EH (cell line): ENCODE results near the gene QRICH1.

Experiments
- DNase-seq: peaks from one replicate; pipeline ENCODE4 v3.0.0-alpha.2; 2015; ENCODE audit warnings: low read depth

Gene QRICH1

DNA sequence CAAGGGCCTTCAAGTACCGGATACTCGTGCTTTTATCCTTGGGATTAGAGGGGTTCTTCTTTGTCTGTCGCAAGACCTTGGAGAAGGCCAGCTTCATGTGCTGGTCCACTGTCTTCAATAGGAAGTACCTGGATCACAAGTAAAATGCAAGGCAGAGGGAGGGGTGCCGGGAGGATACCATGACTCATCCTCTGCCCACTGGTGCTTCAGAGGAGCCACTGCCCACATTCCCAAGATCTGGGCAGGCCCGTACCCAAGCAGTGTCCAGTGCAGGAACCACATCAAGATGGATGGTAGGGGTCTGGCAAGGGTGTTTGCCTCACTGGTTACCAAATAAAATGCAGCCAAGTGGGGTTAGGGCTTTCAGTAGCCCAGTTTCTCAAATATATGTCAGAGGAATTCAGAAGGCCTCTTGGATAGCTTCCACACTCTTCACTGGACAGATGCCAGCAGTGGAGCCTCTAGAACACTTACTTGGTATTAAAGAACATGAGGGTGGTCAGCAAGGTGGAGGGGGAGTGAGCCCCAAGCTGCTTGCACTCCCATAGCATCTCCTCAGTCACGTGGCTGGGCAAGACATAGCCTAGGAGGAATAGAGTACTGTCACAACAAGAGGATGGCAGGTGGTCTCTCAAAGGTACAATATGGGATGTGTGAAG is 61.1 kb downstream of the QRICH1 start:
- DNase-seq = peak; percentile 31

DNA sequence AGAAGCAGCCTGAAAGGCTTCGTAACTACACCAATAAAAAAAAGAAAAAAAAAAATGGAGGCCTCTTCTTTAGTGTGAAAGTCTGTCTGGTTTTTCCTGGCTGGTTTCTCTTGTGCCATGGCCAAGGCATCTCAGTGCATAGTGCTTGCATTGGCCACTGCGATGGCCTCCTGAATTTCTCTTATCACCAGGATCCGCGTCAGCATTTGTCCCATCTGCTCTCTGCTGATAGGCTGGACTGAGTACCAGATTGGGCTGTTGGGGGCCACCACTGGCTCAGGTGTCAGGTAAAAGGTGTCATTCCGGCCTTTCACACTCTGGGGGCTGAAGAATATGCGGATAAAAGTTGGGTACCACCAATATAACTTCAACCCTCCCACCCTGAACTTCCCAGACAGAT is 63.5 kb downstream of the QRICH1 start:
- DNase-seq = no peak

GRCh38 chr3:49029563-49029884 is 64.3 kb downstream of the QRICH1 start:
- DNase-seq = no peak

DNA sequence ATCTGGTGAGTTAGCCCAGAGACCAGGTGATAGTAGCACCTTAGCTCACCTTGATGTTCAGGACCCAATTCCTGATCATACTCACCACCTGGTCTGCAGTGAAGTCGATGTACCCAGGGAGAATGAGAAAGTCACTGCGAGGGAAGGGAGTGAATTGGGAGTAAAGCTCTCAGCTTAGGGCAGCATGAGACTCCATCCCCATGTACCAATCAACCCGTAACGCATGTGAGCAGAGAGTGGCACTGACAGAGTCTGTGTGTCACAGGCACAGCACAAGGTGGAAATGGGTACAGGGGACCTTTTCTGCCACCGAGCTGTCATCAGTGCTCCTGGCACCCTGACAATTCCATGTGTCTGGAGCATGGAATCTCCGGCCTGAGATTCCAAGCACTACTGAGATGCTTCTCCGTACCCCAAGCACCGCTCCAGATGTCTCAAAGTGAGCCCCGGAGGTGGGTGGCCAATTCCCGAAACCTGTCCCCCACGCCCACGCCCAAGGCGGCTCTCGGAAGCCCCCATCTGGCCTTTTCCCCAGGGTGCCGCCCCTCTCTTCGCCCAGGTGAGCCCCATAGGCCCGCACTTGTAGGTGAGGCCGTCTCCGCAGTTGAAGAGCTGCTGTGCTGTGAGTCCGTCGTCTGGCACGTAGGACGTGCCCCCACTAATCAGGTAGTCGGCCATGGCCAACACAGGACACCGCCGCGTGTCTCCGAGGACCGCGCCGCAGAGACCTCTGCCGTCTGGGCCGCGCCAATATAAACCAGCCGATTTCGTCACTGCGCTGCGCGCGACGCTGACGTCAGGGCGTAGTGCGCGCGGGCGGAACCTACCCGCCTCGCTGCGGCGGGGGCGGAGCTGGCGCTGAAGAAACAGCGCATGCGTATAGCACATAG is 65.0 kb downstream of the QRICH1 start, which contains the start of gene IMPDH2:
TSS of gene IMPDH2 (minus strand) at position 726 of the 890 bp plus-strand sequence. CDS start at position 678, 48 bp downstream.
- DNase-seq = peak; percentile 92

GRCh38 chr3:49028298-49028672 is 65.6 kb downstream of the QRICH1 start:
- no peak for DNase-seq

DNA sequence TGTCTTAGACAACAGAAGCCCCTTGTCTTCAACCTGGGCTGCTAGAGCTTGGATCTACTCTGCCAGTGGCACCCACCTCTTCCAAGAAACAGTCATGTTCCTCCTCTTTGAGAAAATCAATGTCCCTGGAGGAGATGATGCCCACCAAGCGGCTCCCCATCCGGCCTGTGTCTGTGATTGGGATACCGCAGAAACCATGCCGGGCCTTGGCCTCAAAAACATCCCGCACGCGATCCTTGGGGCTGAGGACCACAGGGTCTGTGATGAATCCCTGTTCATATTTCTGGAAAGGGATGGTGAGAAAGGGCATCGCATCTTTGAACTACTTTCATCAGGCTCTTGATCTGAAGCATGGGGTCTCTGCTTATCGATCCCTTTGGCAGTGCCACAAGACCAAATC is 66.2 kb downstream of the QRICH1 start:
- DNase-seq = no peak

DNA sequence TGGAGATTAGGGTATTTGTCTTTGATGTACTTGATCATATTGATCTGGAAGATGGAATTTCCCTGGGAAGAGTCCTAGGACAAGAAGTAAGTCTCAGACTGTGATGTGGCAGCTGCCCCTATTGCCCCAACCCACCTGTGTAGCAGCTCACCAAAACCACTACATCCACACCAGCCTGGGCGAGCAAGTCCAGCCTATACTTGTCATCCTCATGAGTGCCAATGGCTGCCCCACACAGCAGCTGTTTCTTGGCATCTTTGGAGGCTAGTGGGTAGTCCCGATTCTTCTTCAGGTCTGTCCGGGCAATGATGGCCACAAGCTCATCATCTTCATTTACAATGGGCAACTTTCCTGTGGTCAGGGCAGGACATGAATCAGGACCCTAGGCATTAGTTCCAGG is 67.3 kb downstream of the QRICH1 start:
- DNase-seq = no peak

DNA sequence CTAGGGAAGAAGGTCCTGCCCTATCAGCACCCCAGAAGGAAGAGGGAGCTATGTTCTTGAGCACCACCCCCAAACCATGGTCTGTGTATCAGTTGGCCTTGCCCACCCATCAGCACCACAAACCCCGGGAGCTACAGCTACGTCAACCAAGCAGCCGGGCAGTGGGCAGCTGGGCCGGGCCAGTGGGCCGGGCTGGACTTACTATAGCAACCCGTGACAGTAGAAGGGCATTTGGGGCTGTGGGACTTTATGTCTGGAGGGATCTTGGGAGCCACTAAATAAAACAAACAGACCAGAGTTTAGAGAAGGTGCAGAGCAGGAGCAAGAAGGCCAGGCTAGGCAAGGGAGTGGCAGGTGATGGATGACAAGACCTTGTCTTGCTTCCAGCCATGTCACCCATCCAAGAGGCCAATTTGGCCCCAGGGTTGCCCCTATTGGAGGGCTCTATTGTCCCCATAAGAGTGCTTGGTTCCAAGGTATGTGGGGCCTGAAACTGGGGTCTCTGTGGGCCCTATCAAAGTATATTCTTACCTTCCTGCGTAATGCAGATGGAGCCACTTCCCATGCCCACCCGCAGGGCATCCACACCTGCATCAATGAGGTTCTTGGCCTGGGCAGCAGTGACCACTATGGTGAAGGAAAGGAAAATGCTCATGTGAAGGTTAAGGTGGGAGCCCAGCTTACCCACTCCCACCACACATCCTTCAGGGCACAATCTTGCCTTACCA is 67.9 kb downstream of the QRICH1 start:
- no peak for DNase-seq

GRCh38 chr3:49025005-49025792 is 68.7 kb downstream of the QRICH1 start:
- DNase-seq = no peak

DNA sequence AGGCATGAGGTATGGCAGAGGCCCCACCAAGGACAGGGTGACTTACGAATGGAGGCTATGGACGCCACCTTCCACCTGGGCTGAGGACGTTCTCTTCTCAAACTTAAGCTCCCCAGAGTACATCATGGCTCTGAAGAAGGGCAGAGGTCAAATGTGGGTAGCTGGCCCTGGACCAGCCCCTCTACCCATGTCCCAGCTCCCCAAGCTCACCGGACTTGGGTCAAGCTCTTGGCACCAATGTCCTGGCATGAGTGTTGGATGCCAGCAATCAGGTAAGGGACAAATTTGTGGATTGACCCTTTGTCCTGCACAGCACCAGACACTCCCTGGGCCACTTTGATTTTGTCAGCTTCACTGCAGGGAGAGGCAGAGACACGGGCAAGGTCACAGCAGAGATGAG is 69.4 kb downstream of the QRICH1 start:
- DNase-seq = no peak

- no peak for DNase-seq
These were observed 70.1 kb downstream of the QRICH1 start for GRCh38 chr3:49023775-49024174.

DNA sequence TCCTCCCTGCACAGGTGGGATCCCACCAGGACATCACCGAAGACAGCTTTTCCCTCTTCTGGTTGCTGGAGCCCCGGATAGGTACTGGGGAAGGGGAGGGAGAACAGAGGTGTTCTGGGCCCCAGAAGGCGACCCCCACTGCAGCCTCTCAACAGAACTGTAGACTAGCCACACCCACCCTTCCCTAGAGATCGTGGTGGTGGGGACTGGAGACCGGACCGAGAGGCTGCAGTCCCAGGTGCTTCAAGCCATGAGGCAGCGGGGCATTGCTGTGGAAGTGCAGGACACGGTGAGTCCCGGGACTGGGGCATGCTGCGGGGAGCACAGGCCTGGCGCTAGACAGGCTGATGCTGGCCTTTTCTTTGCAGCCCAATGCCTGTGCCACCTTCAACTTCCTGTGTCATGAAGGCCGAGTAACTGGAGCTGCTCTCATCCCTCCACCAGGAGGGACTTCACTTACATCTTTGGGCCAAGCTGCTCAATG is 71.1 kb downstream of the QRICH1 start:
- peak; percentile 25 for DNase-seq

DNA sequence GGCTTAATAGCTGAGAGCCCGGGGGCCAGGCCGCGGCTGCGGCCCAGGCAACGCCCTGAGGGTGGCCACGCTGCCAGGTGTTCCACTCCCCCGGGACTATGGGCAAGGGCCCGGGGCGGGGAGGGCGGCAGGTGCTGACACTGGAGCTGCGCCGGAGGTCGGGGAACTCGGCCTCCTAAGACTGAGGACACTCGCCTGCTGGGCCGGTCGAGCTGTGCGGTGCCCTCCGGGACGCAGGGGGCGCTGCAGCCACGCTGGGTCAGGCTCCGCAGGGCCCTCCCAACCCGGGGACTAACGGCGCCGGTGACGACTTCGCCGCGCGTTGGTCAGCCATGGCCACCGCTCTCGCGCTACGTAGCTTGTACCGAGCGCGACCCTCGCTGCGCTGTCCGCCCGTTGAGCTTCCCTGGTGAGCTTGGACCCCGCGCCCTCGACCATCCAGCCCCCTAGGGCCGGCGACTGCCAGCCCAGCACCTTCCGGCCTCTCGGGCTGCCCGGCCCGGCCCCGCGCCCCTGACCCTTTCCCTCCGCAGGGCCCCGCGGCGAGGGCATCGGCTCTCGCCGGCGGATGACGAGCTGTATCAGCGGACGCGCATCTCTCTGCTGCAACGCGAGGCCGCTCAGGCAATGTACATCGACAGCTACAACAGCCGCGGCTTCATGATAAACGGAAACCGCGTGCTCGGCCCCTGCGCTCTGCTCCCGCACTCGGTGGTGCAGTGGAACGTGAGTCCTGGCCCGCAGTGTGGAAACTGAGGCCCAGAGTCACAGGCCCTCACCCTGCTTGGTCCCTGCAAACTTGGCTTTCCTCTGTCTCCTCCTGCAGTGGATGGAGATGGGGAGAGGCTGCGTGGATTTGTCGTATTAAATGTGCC is 71.8 kb downstream of the QRICH1 start, which contains the start of gene NDUFAF3:
TSS of gene NDUFAF3 (plus strand) at position 309 of the 875 bp plus-strand sequence. CDS start at position 333, 24 bp downstream.
- DNase-seq = peak; percentile 90

DNA sequence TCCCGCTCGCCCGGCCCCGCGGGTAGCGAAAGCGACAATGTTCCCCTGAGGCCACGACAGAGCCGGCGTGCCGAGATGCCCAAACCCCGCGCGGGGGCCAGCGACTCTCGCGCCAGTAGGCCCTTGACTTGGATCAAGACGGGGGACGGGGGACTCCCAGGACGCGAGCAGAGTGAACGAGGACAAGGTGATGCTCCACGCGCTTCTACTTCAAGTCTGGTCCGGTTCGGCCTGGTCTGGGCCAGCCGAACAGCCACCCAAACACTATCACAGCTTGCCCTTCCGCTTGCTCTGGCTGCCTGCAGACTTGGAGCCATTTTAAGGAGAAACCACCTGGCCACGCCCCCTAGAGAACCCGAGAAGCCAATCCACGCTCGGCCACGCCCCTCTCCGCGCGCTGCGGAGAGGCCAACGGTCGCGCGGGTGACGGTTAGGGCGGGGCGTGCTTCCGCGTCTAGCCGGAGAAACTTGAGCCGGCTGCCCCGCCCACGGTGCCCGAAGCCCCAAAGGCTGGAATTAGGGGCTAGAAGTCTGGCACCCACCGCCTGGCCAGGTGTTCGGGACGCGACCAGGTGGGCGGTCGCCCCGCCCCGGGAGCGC is 72.6 kb downstream of the QRICH1 start:
- DNase-seq = peak; percentile 98

- peak; percentile 37 for DNase-seq
These were observed 73.3 kb downstream of the QRICH1 start for GRCh38 chr3:49020330-49021212.

DNA sequence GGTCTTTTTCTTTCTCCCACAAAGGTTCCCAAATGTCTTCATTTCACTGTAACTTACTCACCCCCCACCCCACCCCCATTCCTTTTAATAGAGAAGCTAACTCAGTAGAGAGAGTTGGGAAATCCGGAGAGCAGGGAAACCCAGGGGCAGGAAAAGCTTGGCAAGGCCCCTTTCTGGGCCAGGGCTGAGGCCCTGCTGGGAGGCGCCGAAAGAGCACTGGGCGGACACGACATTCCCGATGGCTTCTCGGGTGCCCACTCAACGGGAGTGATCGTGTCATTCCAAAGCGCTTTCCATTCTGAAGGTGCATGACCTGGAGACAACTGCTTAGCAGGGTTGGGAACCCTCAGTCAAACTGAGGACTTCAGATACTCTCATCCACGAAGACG is 73.9 kb downstream of the QRICH1 start:
- peak; percentile 44 for DNase-seq

DNA sequence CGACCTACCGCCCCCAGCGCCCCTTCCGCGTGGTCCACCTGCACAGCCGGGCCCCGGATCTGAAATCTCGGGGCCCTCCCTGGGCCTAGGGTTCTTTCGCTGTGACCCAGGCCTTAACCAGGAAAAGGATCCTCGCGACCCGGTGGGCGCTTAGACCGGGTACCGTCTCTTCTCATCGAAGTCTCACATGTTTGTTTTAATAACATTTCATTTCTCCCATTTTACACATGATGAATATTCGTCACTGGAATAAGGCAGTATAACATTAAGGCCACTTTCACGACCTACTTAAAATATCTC is 75.2 kb downstream of the QRICH1 start:
- DNase-seq = no peak

- peak; percentile 66 for DNase-seq
These were observed 75.7 kb downstream of the QRICH1 start, which contains the start of gene DALRD3 for GRCh38 chr3:49017971-49018706. Gene DALRD3 (minus strand): TSS chr3:49018580. CDS start chr3:49018564, 16 bp downstream.
